Measurements from ENCODE around the gene LRRC73. TPM values are rescaled to one million over a fixed set of nuclear protein-coding genes. Genes with fewer than 3 reads are reported as not detected.

The LRRC73 gene
- total RNA-seq, 1 donor from 2014 or later: 0.40 TPM

DNA sequence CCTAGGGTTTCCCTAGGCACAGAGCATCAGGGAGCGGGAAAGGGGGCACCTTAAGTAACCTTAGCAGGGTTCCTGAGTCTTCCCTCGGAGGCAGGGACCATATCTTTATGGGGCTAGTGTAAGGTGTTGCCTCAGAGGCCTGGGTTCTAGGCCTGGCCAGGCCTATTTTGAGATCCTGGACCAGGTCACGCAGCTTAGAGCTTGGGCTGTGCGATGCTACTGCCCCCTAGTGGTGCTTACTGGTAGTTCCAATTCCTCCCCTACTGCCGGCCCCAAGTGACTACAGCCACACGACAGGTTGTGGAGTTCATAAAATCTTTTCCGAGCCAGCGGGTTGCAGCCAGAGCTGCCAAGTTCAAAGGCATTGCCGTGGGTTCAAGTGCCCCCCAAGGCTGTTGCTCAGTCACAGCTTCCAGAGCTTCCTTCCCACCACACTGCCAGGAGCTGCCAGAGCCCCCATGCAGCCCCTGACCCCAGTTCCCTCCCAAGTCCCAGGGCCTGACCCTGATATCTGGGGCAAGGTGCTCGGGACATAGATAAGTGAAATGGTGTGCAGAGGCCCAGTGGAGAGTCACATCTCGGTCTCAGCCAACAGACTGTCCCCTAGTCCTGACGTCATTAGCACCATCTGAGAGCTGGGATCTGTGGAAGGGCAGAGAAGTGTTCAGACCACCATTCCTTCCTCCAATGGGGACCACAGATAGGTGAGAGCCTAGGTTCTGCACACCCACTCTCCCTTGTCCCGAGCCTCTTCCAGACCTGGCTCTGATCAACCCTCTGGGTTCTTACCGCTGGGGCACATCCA, 3.3 kb downstream of the LRRC73 start:
- no peak overlapping the region for H3K4me3 Mint-ChIP-seq (ENCODE audit: unreplicated experiment)
- H3K4me1 Mint-ChIP-seq (ENCODE audit: unreplicated experiment): peaks cover 9% of the 10 kb centered on the region
- no peaks in the 10 kb centered on the region for H3K9me3 Mint-ChIP-seq (ENCODE audit: unreplicated experiment)
- H3K27ac Mint-ChIP-seq (ENCODE audit: unreplicated experiment): peak overlapping the region; percentile 3
- DNase-seq (ENCODE audit: extremely low spot score, unreplicated experiment): peak; percentile 92
- TF ChIP-seq, protein P1, sequence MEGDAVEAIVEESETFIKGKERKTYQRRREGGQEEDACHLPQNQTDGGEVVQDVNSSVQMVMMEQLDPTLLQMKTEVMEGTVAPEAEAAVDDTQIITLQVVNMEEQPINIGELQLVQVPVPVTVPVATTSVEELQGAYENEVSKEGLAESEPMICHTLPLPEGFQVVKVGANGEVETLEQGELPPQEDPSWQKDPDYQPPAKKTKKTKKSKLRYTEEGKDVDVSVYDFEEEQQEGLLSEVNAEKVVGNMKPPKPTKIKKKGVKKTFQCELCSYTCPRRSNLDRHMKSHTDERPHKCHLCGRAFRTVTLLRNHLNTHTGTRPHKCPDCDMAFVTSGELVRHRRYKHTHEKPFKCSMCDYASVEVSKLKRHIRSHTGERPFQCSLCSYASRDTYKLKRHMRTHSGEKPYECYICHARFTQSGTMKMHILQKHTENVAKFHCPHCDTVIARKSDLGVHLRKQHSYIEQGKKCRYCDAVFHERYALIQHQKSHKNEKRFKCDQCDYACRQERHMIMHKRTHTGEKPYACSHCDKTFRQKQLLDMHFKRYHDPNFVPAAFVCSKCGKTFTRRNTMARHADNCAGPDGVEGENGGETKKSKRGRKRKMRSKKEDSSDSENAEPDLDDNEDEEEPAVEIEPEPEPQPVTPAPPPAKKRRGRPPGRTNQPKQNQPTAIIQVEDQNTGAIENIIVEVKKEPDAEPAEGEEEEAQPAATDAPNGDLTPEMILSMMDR (IDR thresholded peaks at IDR 0.05): peak; percentile 96
- peaks cover 23% of the 10 kb centered on the region for H3K36me3 Mint-ChIP-seq (ENCODE audit: unreplicated experiment)
- no peaks in the 10 kb centered on the region for H3K27me3 Mint-ChIP-seq (ENCODE audit: unreplicated experiment)

DNA sequence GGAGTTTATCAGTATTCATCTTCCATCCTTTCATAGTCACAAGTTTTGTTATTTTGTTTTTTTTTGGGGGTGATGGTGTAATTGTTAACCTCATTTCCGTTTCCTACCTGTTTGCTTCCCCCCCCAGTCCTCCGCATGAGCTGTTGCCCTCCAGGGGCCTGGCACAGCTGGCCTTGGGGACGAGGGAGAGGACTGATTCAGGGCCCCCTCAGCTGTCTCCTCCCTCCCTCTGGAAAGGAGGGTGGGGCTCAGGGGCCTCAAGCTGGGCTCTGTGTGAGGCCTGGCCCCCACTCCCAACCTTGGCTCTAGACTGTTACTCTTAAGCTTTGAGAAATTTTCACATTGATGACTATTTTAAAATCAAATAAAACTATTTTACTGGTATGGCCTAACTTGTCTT, 4.0 kb downstream of the LRRC73 start:
- no peak for DNase-seq (ENCODE audit: extremely low spot score, unreplicated experiment)
- Mint-ChIP-seq H3K9me3 (ENCODE audit: unreplicated experiment) (no peaks in the 10 kb centered on the region), H3K27me3 (ENCODE audit: unreplicated experiment) (no peaks in the 10 kb centered on the region), H3K36me3 (ENCODE audit: unreplicated experiment) (peaks cover 23% of the 10 kb centered on the region), H3K4me3 (ENCODE audit: unreplicated experiment) (no peak overlapping the region), H3K27ac (ENCODE audit: unreplicated experiment) (no peak overlapping the region), H3K4me1 (ENCODE audit: unreplicated experiment) (peaks cover 9% of the 10 kb centered on the region)
- TF ChIP-seq, protein P1 (IDR thresholded peaks at IDR 0.05): no peak

DNA sequence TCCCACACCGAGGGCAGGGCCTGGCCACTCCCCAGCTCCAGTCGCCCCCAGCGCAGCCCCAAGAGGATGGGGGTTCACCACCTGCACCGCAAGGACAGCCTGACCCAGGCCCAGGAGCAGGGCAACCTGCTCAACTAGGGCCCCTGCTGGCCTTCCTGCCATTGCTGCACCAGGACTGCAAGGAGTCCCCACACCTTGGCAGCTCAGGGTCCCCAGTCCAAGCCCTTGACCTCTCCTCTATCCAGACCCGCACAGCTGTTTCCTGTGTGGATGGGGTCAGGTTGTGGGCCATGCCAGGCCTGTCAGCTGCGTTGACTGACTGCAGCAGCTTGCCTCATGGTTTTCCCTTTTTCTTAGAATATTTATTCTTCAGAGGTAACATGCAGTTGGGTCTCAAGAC, 4.4 kb downstream of the LRRC73 start:
- Mint-ChIP-seq H3K9me3 (ENCODE audit: unreplicated experiment) (no peaks in the 10 kb centered on the region), H3K27me3 (ENCODE audit: unreplicated experiment) (no peaks in the 10 kb centered on the region), H3K36me3 (ENCODE audit: unreplicated experiment) (peaks cover 24% of the 10 kb centered on the region), H3K4me1 (ENCODE audit: unreplicated experiment) (peaks cover 7% of the 10 kb centered on the region), H3K4me3 (ENCODE audit: unreplicated experiment) (no peak overlapping the region), H3K27ac (ENCODE audit: unreplicated experiment) (no peak overlapping the region)
- DNase-seq (ENCODE audit: extremely low spot score, unreplicated experiment): no peak
- TF ChIP-seq, protein P1 (IDR thresholded peaks at IDR 0.05): no peak

DNA sequence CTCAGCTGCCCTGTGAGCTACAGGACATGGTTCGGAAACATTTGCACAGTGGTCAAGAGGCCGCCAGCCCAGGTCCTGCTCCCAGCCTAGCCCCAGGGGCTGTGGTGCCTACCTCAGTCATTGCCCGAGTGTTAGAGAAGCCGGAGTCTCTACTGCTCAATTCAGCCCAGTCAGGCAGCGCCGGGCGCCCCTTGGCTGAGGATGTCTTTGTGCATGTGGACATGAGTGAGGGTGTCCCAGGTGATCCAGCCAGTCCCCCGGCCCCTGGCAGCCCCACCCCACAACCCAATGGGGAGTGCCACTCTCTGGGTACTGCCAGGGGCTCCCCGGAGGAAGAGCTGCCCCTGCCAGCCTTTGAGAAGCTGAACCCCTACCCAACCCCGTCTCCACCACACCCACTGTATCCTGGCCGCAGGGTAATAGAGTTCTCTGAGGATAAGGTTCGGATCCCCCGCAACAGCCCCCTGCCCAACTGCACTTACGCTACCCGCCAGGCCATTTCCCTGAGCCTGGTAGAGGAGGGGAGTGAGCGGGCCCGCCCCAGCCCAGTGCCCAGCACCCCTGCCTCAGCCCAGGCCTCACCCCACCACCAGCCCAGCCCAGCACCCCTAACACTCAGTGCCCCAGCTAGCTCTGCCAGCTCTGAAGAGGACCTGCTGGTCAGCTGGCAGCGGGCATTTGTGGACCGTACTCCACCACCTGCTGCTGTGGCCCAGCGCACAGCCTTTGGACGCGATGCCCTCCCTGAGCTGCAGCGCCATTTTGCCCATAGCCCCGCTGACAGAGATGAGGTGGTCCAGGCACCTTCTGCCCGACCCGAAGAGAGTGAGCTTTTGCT, 5.2 kb downstream of the LRRC73 start:
- Mint-ChIP-seq H3K9me3 (ENCODE audit: unreplicated experiment) (no peaks in the 10 kb centered on the region), H3K36me3 (ENCODE audit: unreplicated experiment) (peaks cover 30% of the 10 kb centered on the region), H3K27me3 (ENCODE audit: unreplicated experiment) (no peaks in the 10 kb centered on the region), H3K4me3 (ENCODE audit: unreplicated experiment) (no peak overlapping the region), H3K4me1 (ENCODE audit: unreplicated experiment) (peaks cover 5% of the 10 kb centered on the region), H3K27ac (ENCODE audit: unreplicated experiment) (no peak overlapping the region)
- TF ChIP-seq, protein P1 (IDR thresholded peaks at IDR 0.05): no peak
- DNase-seq (ENCODE audit: extremely low spot score, unreplicated experiment): no peak

DNA sequence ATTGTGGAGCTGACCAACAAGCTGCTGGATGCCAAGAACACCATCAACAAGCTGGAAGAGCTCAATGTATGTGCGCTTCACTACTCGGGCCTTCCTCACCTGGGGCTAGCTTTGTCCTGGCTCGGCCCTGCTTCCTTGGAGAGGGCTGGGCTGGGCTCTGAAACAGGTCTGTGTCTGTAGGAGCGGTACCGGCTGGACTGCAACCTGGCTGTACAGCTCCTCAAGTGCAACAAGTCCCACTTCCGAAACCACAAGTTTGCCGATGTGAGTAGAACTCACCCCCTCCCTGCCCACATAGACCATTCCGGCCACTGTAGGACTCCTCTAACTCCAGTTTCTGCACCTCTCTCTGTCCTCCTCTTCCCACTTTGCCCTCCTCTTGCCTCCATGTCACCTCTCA, 6.7 kb downstream of the LRRC73 start:
- no peak for DNase-seq (ENCODE audit: extremely low spot score, unreplicated experiment)
- TF ChIP-seq, protein P1 (IDR thresholded peaks at IDR 0.05): no peak
- Mint-ChIP-seq H3K27ac (ENCODE audit: unreplicated experiment) (no peak overlapping the region), H3K9me3 (ENCODE audit: unreplicated experiment) (no peaks in the 10 kb centered on the region), H3K27me3 (ENCODE audit: unreplicated experiment) (no peaks in the 10 kb centered on the region), H3K4me3 (ENCODE audit: unreplicated experiment) (no peak overlapping the region), H3K36me3 (ENCODE audit: unreplicated experiment) (peaks cover 39% of the 10 kb centered on the region), H3K4me1 (ENCODE audit: unreplicated experiment) (no peaks in the 10 kb centered on the region)
